ENCODE measurements around the gene TIGD3. TPM values are rescaled to one million over a fixed set of nuclear protein-coding genes. Genes with fewer than 3 reads are reported as not detected.

The TIGD3 gene
- total RNA-seq, 1 donor from 2014 or later: 1.2 TPM

DNA sequence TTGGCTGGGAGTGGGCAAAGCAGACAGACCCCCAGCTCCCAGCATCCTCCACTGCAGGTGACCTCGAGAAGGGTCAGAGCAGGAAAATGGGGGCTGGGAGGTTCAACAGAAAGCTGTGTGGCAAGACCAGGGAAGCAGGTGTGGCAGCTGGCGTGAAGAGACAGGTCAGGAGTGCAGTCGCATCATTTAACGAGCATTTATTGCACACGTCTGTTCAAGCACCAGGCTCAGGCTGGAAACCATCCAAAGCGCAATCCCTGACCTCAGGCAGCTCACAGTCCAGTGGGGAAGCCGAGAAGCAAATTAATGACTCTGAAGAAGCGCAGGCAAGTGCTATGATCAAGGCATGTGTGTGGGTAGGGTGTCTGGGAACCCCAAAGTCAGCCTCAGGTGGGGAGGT is 20.5 kb downstream of the TIGD3 start:
- TF ChIP-seq CTCF (conservative IDR thresholded peaks at IDR 0.05): no peak
- H3K9me3 Mint-ChIP-seq: no peaks in the 10 kb centered on the region
- H3K27me3 Mint-ChIP-seq: no peaks in the 10 kb centered on the region
- no peak overlapping the region for H3K4me3 Mint-ChIP-seq
- no peak overlapping the region for H3K27ac Mint-ChIP-seq
- peaks cover 7% of the 10 kb centered on the region for H3K4me1 Mint-ChIP-seq (ENCODE audit: unreplicated experiment)
- DNase-seq (ENCODE audit: extremely low spot score, unreplicated experiment): no peak
- no peaks in the 10 kb centered on the region for H3K36me3 Mint-ChIP-seq

DNA sequence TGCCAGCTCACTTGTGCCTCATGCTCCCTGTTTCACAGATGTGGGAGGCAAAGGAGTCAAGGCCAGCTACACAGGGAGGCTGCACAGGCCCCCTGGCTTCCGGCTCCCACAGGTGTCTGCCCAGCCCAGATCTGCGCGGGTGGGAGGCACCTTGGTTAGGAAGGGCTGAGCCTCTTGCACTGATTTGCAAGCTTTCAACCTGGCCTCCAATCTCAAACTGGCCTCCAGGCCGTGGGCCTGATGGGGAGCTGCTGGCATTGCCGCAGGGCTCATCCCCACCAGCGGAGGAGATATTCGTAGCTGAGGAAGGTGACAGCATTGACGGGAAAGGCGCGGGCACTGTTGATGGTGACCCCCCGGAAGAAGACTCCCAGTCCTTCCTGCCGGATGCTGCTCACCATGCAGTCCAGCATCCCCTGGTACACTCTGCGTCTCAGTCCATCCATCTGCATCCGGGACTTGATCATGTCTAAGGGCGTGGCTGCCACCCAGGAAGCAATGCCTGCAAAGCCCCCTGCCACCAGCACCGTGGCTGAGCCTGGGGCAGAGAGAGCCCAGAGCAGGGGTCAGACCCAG is 21.7 kb downstream of the TIGD3 start:
- no peak for TF ChIP-seq CTCF (conservative IDR thresholded peaks at IDR 0.05)
- Mint-ChIP-seq H3K4me3 (no peak overlapping the region), H3K27me3 (no peaks in the 10 kb centered on the region), H3K27ac (no peak overlapping the region), H3K9me3 (no peaks in the 10 kb centered on the region), H3K4me1 (ENCODE audit: unreplicated experiment) (no peaks in the 10 kb centered on the region), H3K36me3 (no peaks in the 10 kb centered on the region)
- DNase-seq (ENCODE audit: extremely low spot score, unreplicated experiment): no peak

DNA sequence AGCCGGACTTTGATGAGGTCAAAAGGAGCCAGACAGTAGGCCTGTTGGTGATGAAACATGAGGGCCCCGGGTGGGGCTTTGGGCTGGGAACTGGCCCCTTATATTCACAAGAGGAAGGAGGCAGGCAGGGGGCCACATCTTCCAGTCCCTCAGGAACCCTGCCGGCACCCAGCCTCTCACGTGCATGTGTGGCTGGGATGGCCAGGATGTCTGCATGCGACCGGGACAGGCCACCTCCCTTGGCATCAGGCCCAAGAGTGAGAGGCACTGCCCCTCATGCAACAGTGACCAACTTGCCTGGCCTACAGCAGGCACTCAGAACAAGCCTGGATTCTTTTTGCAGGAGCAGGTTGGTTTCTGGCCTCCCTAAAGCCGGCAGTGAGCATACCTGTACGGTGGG is 22.5 kb downstream of the TIGD3 start:
- Mint-ChIP-seq H3K4me1 (ENCODE audit: unreplicated experiment) (no peaks in the 10 kb centered on the region), H3K27ac (no peak overlapping the region), H3K9me3 (no peaks in the 10 kb centered on the region), H3K27me3 (no peaks in the 10 kb centered on the region), H3K36me3 (no peaks in the 10 kb centered on the region), H3K4me3 (no peak overlapping the region)
- no peak for DNase-seq (ENCODE audit: extremely low spot score, unreplicated experiment)
- no peak for TF ChIP-seq CTCF (conservative IDR thresholded peaks at IDR 0.05)

DNA sequence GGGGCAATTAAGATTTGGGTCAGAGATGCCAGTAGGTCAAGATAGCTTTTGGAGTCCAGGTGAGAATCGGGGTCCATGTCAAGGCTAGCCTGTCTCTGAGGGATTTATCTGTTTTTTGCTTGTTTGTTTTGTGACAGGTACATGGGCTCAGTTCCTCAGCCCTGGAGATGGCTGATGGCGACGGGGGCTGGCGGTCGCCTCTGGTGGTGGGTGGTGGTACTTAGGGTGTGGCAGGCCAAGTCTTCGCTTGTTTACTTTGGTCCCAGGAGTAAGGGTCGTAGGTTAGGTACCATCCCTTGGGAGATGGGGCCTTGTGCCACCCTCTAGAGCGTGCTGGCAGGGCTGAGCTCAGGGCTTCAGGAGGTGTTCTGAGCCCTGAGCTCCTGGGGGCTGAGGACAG is 23.2 kb downstream of the TIGD3 start:
- DNase-seq (ENCODE audit: extremely low spot score, unreplicated experiment): no peak
- Mint-ChIP-seq H3K27ac (no peak overlapping the region), H3K36me3 (no peaks in the 10 kb centered on the region), H3K4me3 (no peak overlapping the region), H3K4me1 (ENCODE audit: unreplicated experiment) (peaks cover 5% of the 10 kb centered on the region), H3K27me3 (no peaks in the 10 kb centered on the region), H3K9me3 (no peaks in the 10 kb centered on the region)
- peak; percentile 44 for TF ChIP-seq CTCF (conservative IDR thresholded peaks at IDR 0.05)

DNA sequence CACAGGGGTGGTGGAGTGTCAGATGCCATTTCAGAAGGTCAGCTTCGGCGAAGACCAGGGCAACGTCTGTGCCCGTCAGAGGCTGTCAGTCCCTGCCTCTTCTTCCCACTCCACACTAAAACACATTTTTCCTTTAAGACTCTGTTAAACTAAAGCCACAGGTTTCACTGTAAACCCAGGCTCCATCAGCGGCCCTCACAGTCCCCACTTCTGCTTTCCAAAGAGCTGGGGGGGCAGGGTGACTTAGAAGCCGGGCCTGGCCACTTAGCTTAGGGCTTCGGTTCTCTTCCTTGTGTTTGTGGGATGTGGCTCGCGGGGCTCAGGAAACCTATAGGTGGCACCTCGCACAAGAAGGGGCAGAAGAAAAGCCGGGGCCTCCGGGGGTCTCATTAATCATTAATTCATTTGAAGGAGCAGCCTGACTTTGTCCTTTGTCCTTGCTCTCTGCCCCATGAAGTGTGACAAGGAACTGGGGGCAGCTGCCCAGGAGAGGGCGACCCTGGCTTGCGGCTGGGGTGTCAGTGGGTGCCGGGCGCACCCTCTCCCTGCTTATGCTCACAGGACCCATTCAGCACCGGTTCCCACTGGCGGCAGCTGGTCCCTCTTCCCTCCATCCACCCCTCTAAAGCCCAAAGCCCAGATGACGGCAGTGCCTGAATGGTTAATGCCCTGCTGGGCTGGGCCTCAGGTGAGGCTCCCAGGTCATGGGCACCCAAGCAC is 23.8 kb downstream of the TIGD3 start:
- H3K36me3 Mint-ChIP-seq: no peaks in the 10 kb centered on the region

More for the DNA sequence above, 23.8 kb downstream of the TIGD3 start:
- no peak for DNase-seq (ENCODE audit: extremely low spot score, unreplicated experiment)
- no peak overlapping the region for H3K4me3 Mint-ChIP-seq
- H3K27ac Mint-ChIP-seq: no peak overlapping the region
- no peaks in the 10 kb centered on the region for H3K9me3 Mint-ChIP-seq
- H3K27me3 Mint-ChIP-seq: no peaks in the 10 kb centered on the region
- TF ChIP-seq CTCF (conservative IDR thresholded peaks at IDR 0.05): no peak
- H3K4me1 Mint-ChIP-seq (ENCODE audit: unreplicated experiment): peaks cover 10% of the 10 kb centered on the region

All from type B pancreatic cell (in vitro differentiated cells).